Renal cortical epithelial cell (primary cell): ENCODE measurements around the gene RALA. TPM values are rescaled to one million over a fixed set of nuclear protein-coding genes. Genes with fewer than 3 reads are reported as not detected.

Experiments used
- total RNA-seq: library from RNA; depleted of rRNA; stranded (reverse); fragments of >200 nt; gene quantifications from 2 replicates; pipeline ENCODE4 v1.2.3, GENCODE V29; 2014

The RALA gene
- total RNA-seq, 1 donor from 2014 or later: 29.3 TPM

Other genes with a start within 250 kb of the RALA start
- gene YAE1, start 57.2 kb upstream of the RALA start, total RNA-seq: 17.7 and 28.9 TPM in 2 replicates